T-helper 1 cell treated with Interleukin-12 subunit alpha and Interleukin-12 subunit beta and Interleukin-4 antibody, amounts not matched to agents 30 μg/mL and 1 μg/mL, for 36 hours (primary cell): Measurements from ENCODE around the gene SDK1.

Experiments
- H3K27ac Mint-ChIP-seq: one replicate; pipeline ENCODE4 v1.8.0; 2021; ENCODE audit warnings: mild to moderate bottlenecking, mixed read lengths
- H3K27me3 Mint-ChIP-seq: one replicate; pipeline ENCODE4 v1.8.0; 2021; ENCODE audit warnings: low read depth, mixed read lengths
- H3K36me3 Mint-ChIP-seq: one replicate; pipeline ENCODE4 v1.8.0; 2021; ENCODE audit warnings: low read depth, mixed read lengths
- H3K4me1 Mint-ChIP-seq: one replicate; pipeline ENCODE4 v1.8.0; 2021; ENCODE audit warnings: low read depth, mixed read lengths
- H3K4me3 Mint-ChIP-seq: one replicate; pipeline ENCODE4 v1.8.0; 2021; ENCODE audit warnings: mild to moderate bottlenecking, moderate library complexity, mixed read lengths
- H3K9me3 Mint-ChIP-seq: one replicate; pipeline ENCODE4 v1.8.0; 2021; ENCODE audit warnings: mixed read lengths

SDK1 gene

GRCh38 chr7:4201566-4201965, 900.5 kb downstream of the SDK1 start:
- no peaks in the 10 kb centered on the region for H3K9me3 Mint-ChIP-seq
- no peaks in the 10 kb centered on the region for H3K4me1 Mint-ChIP-seq
- H3K27me3 Mint-ChIP-seq: no peaks in the 10 kb centered on the region
- no peak overlapping the region for H3K4me3 Mint-ChIP-seq
- H3K27ac Mint-ChIP-seq: no peak overlapping the region
- H3K36me3 Mint-ChIP-seq: no peaks in the 10 kb centered on the region

- Mint-ChIP-seq H3K27me3 (no peaks in the 10 kb centered on the region), H3K4me3 (no peak overlapping the region), H3K36me3 (no peaks in the 10 kb centered on the region), H3K27ac (no peak overlapping the region), H3K4me1 (no peaks in the 10 kb centered on the region), H3K9me3 (no peaks in the 10 kb centered on the region)
Measured at GRCh38 chr7:4202154-4202736, 901.2 kb downstream of the SDK1 start.

GRCh38 chr7:4202954-4203353, 901.9 kb downstream of the SDK1 start:
- Mint-ChIP-seq H3K4me1 (no peaks in the 10 kb centered on the region), H3K27ac (no peak overlapping the region), H3K4me3 (no peak overlapping the region), H3K36me3 (no peaks in the 10 kb centered on the region), H3K9me3 (no peaks in the 10 kb centered on the region), H3K27me3 (no peaks in the 10 kb centered on the region)

- Mint-ChIP-seq H3K4me3 (no peak overlapping the region), H3K4me1 (no peaks in the 10 kb centered on the region), H3K27me3 (no peaks in the 10 kb centered on the region), H3K27ac (no peak overlapping the region), H3K9me3 (no peaks in the 10 kb centered on the region), H3K36me3 (no peaks in the 10 kb centered on the region)
Measured at GRCh38 chr7:4203626-4204512, 902.8 kb downstream of the SDK1 start.

GRCh38 chr7:4204513-4205165, 903.6 kb downstream of the SDK1 start:
- H3K4me3 Mint-ChIP-seq: no peak overlapping the region
- no peaks in the 10 kb centered on the region for H3K9me3 Mint-ChIP-seq
- H3K27ac Mint-ChIP-seq: no peak overlapping the region
- no peaks in the 10 kb centered on the region for H3K27me3 Mint-ChIP-seq
- no peaks in the 10 kb centered on the region for H3K4me1 Mint-ChIP-seq
- H3K36me3 Mint-ChIP-seq: no peaks in the 10 kb centered on the region

- no peak overlapping the region for H3K27ac Mint-ChIP-seq
- no peaks in the 10 kb centered on the region for H3K9me3 Mint-ChIP-seq
- no peaks in the 10 kb centered on the region for H3K36me3 Mint-ChIP-seq
- H3K27me3 Mint-ChIP-seq: no peaks in the 10 kb centered on the region
- no peak overlapping the region for H3K4me3 Mint-ChIP-seq
- H3K4me1 Mint-ChIP-seq: no peaks in the 10 kb centered on the region
Measured at GRCh38 chr7:4205828-4206227, 904.8 kb downstream of the SDK1 start.

- Mint-ChIP-seq H3K27ac (no peak overlapping the region), H3K4me3 (no peak overlapping the region), H3K27me3 (no peaks in the 10 kb centered on the region), H3K9me3 (no peaks in the 10 kb centered on the region), H3K4me1 (no peaks in the 10 kb centered on the region), H3K36me3 (no peaks in the 10 kb centered on the region)
Measured at GRCh38 chr7:4207011-4207410, 906.0 kb downstream of the SDK1 start.

- Mint-ChIP-seq H3K4me3 (no peak overlapping the region), H3K36me3 (no peaks in the 10 kb centered on the region), H3K9me3 (no peaks in the 10 kb centered on the region), H3K27me3 (no peaks in the 10 kb centered on the region), H3K4me1 (no peaks in the 10 kb centered on the region), H3K27ac (no peak overlapping the region)
Measured at GRCh38 chr7:4208086-4208485, 907.0 kb downstream of the SDK1 start.

- no peaks in the 10 kb centered on the region for H3K27me3 Mint-ChIP-seq
- no peak overlapping the region for H3K4me3 Mint-ChIP-seq
- no peaks in the 10 kb centered on the region for H3K9me3 Mint-ChIP-seq
- no peak overlapping the region for H3K27ac Mint-ChIP-seq
- H3K36me3 Mint-ChIP-seq: no peaks in the 10 kb centered on the region
- no peaks in the 10 kb centered on the region for H3K4me1 Mint-ChIP-seq
Measured at GRCh38 chr7:4208586-4208985, 907.5 kb downstream of the SDK1 start.

- no peaks in the 10 kb centered on the region for H3K4me1 Mint-ChIP-seq
- no peaks in the 10 kb centered on the region for H3K36me3 Mint-ChIP-seq
- no peak overlapping the region for H3K27ac Mint-ChIP-seq
- no peaks in the 10 kb centered on the region for H3K9me3 Mint-ChIP-seq
- H3K27me3 Mint-ChIP-seq: no peaks in the 10 kb centered on the region
- no peak overlapping the region for H3K4me3 Mint-ChIP-seq
Measured at GRCh38 chr7:4209126-4209525, 908.1 kb downstream of the SDK1 start.

GRCh38 chr7:4209966-4210365, 908.9 kb downstream of the SDK1 start:
- no peaks in the 10 kb centered on the region for H3K4me1 Mint-ChIP-seq
- H3K27me3 Mint-ChIP-seq: no peaks in the 10 kb centered on the region
- H3K27ac Mint-ChIP-seq: no peak overlapping the region
- no peaks in the 10 kb centered on the region for H3K36me3 Mint-ChIP-seq
- no peaks in the 10 kb centered on the region for H3K9me3 Mint-ChIP-seq
- H3K4me3 Mint-ChIP-seq: no peak overlapping the region

- Mint-ChIP-seq H3K27me3 (no peaks in the 10 kb centered on the region), H3K9me3 (no peaks in the 10 kb centered on the region), H3K4me3 (no peak overlapping the region), H3K4me1 (no peaks in the 10 kb centered on the region), H3K36me3 (no peaks in the 10 kb centered on the region), H3K27ac (no peak overlapping the region)
Measured at GRCh38 chr7:4210821-4211220, 909.8 kb downstream of the SDK1 start.

GRCh38 chr7:4211261-4211660, 910.2 kb downstream of the SDK1 start:
- no peaks in the 10 kb centered on the region for H3K4me1 Mint-ChIP-seq
- no peaks in the 10 kb centered on the region for H3K36me3 Mint-ChIP-seq
- H3K27me3 Mint-ChIP-seq: no peaks in the 10 kb centered on the region
- H3K4me3 Mint-ChIP-seq: no peak overlapping the region
- no peak overlapping the region for H3K27ac Mint-ChIP-seq
- H3K9me3 Mint-ChIP-seq: no peaks in the 10 kb centered on the region

- no peaks in the 10 kb centered on the region for H3K36me3 Mint-ChIP-seq
- no peaks in the 10 kb centered on the region for H3K4me1 Mint-ChIP-seq
- H3K9me3 Mint-ChIP-seq: no peaks in the 10 kb centered on the region
- no peak overlapping the region for H3K27ac Mint-ChIP-seq
- no peaks in the 10 kb centered on the region for H3K27me3 Mint-ChIP-seq
- H3K4me3 Mint-ChIP-seq: no peak overlapping the region
Measured at GRCh38 chr7:4212376-4212775, 911.3 kb downstream of the SDK1 start.
